H1 (cell line): ENCODE results near the gene TNFAIP8. TPM values are rescaled to one million over a fixed set of nuclear protein-coding genes. Genes with fewer than 3 reads are reported as not detected.

ENCODE experiments used
- CTCF ChIA-PET: fragments of 300-600 bp; sonication (Branson Sonifier 250); formaldehyde crosslinking; loops from one replicate; lab custom pipeline; 2021; ENCODE audit not compliant: partially characterized antibody; lab: Charles Lee
- POLR2A ChIA-PET: fragments of 300-600 bp; sonication (Branson Sonifier 250); formaldehyde crosslinking; loops from one replicate; lab custom pipeline; 2021; ENCODE audit warnings: inconsistent platforms; ENCODE audit not compliant: partially characterized antibody; lab: Charles Lee
- DNase-seq, 2 experiments: peaks; one replicate each; pipeline versions ENCODE4 v3.0.0 to v3.0.0-alpha.2; 2010 to 2022; ENCODE audit warnings: low spot score in 2 of 2, low read depth in 1 of 2, mixed read lengths in 1 of 2
- FAIRE-seq: peaks from 2 replicates; lab custom pipeline; 2011; peaks lifted over from hg19 to GRCh38; lab: Jason Lieb, UNC
- H2AFZ ChIP-seq: 2 replicates; pipeline ENCODE4 v1.8.1; 2012; ENCODE audit warnings: low read length, inconsistent platforms
- H2AK5ac ChIP-seq: 2 replicates; pipeline ENCODE4 v1.6.1; 2013; ENCODE audit warnings: low read depth, low read length
- H2BK120ac ChIP-seq: replicated peaks from 2 replicates; pipeline ENCODE3; 2013; ENCODE audit warnings: low read depth, low read length, inconsistent platforms
- H2BK12ac ChIP-seq: 2 replicates; pipeline ENCODE4 v1.6.1; 2013; ENCODE audit warnings: low read depth, low read length
- H2BK15ac ChIP-seq: 2 replicates; pipeline ENCODE4 v1.6.1; 2013; ENCODE audit warnings: low read length
- H2BK20ac ChIP-seq: 2 replicates; pipeline ENCODE4 v1.6.1; 2013; ENCODE audit warnings: low read length
- H2BK5ac ChIP-seq: 2 replicates; pipeline ENCODE4 v1.6.1; 2013; ENCODE audit warnings: low read depth, low read length
- H3K14ac ChIP-seq: 2 replicates; pipeline ENCODE4 v1.6.1; 2013; ENCODE audit warnings: inconsistent platforms; ENCODE audit not compliant: insufficient read length
- H3K18ac ChIP-seq: 2 replicates; pipeline ENCODE4 v1.6.1; 2013; ENCODE audit warnings: low read length; ENCODE audit errors: extremely low read depth
- H3K23ac ChIP-seq: 2 replicates; pipeline ENCODE4 v1.6.1; 2013; ENCODE audit warnings: inconsistent platforms; ENCODE audit not compliant: insufficient read length
- H3K23me2 ChIP-seq: 2 replicates; pipeline ENCODE4 v1.6.1; 2013; ENCODE audit warnings: low read depth, low read length
- H3K27ac ChIP-seq: 2 replicates; pipeline ENCODE4 v1.6.1; 2011; ENCODE audit warnings: low read depth, low read length, inconsistent platforms
- H3K27me3 ChIP-seq, 4 experiments: replicated peaks in 1 of 4; 1 replicate in 1 of 4; 2 replicates in 3 of 4; pipeline versions ENCODE4 v1.6.1 to v1.8.1; 2011 to 2013; ENCODE audit warnings: low read length in 3 of 4, mild to moderate bottlenecking in 3 of 4, inconsistent platforms in 2 of 4, mixed read lengths in 2 of 4, moderate library complexity in 1 of 4; ENCODE audit not compliant: control insufficient read depth in 3 of 4, insufficient read depth in 3 of 4; ENCODE audit errors: extremely low read depth in 1 of 4
- H3K36me3 ChIP-seq, 4 experiments: 2 replicates each; pipeline versions ENCODE4 v1.6.1 to v1.8.1; 2011 to 2013; ENCODE audit warnings: mild to moderate bottlenecking in 4 of 4, low read length in 3 of 4, moderate library complexity in 2 of 4, control low read depth in 1 of 4, inconsistent platforms in 1 of 4; ENCODE audit not compliant: insufficient read depth in 4 of 4, control insufficient read depth in 2 of 4
- H3K4ac ChIP-seq: replicated peaks from 2 replicates; pipeline ENCODE3; 2013; ENCODE audit warnings: low read length, low read depth, mixed read lengths, inconsistent platforms; ENCODE audit not compliant: insufficient read length
- H3K4me1 ChIP-seq, 4 experiments: replicated peaks in 1 of 4; 1 replicate in 1 of 4; 2 replicates in 3 of 4; pipeline versions ENCODE4 v1.6.1 to v1.8.1; 2011 to 2013; ENCODE audit warnings: low read length in 3 of 4, inconsistent platforms in 2 of 4, mixed read lengths in 1 of 4; ENCODE audit not compliant: insufficient read depth in 4 of 4, control insufficient read depth in 3 of 4
- H3K4me2 ChIP-seq, 2 experiments: 2 replicates each; pipeline versions ENCODE4 v1.6.1 to v1.8.1; 2011 to 2013; ENCODE audit warnings: low read depth in 2 of 2, low read length in 2 of 2, control low read depth in 1 of 2, inconsistent platforms in 1 of 2, mild to moderate bottlenecking in 1 of 2; ENCODE audit not compliant: insufficient read depth in 1 of 2
- H3K4me3 ChIP-seq, 4 experiments: fragments of 200-600, 300-600 bp in 1 of 4; sonication (generic), shearing (Covaris generic), sonication (Bioruptor Twin) in 1 of 4; 2 replicates each; pipeline versions ENCODE4 v1.5.1 to v1.8.1; 2011 to 2016; ENCODE audit warnings: low read length in 4 of 4, low read depth in 3 of 4, control low read depth in 2 of 4, inconsistent platforms in 2 of 4, mild to moderate bottlenecking in 2 of 4, mixed read lengths in 1 of 4, moderate library complexity in 1 of 4; ENCODE audit not compliant: insufficient read depth in 2 of 4; ENCODE audit errors: extremely low read depth in 1 of 4
- H3K56ac ChIP-seq: replicated peaks from 2 replicates; pipeline ENCODE3; 2013; ENCODE audit warnings: low read depth, mild to moderate bottlenecking, mixed read lengths, low read length, inconsistent platforms; ENCODE audit not compliant: insufficient read length
- H3K79me1 ChIP-seq: 2 replicates; pipeline ENCODE4 v1.6.1; 2013; ENCODE audit warnings: low read depth, low read length, control low read depth
- H3K79me2 ChIP-seq, 2 experiments: 2 replicates each; pipeline versions ENCODE4 v1.6.1 to v1.8.1; 2012 to 2013; ENCODE audit warnings: low read length in 2 of 2, mild to moderate bottlenecking in 2 of 2, inconsistent platforms in 1 of 2; ENCODE audit not compliant: insufficient read depth in 2 of 2, control insufficient read depth in 1 of 2
- H3K9ac ChIP-seq, 4 experiments: replicated peaks in 1 of 4; 1 replicate in 1 of 4; 2 replicates in 3 of 4; pipeline versions ENCODE4 v1.6.1 to v1.8.1; 2011 to 2013; ENCODE audit warnings: low read depth in 3 of 4, low read length in 3 of 4, control low read depth in 2 of 4, mild to moderate bottlenecking in 2 of 4, moderate library complexity in 2 of 4, inconsistent platforms in 1 of 4; ENCODE audit errors: extremely low read depth in 1 of 4
- H3K9me3 ChIP-seq, 2 experiments: 2 replicates each; pipeline versions ENCODE4 v1.6.1 to v1.8.1; 2012 to 2013; ENCODE audit warnings: mild to moderate bottlenecking in 2 of 2, moderate library complexity in 2 of 2, control low read depth in 1 of 2, inconsistent platforms in 1 of 2, low read depth in 1 of 2, low read length in 1 of 2, mixed read lengths in 1 of 2; ENCODE audit not compliant: insufficient read depth in 2 of 2
- H4K20me1 ChIP-seq, 2 experiments: replicated peaks in 1 of 2; 2 replicates each; pipeline versions ENCODE3 to v1.8.1; 2011 to 2013; ENCODE audit warnings: inconsistent platforms in 2 of 2, low read length in 2 of 2, mild to moderate bottlenecking in 1 of 2; ENCODE audit not compliant: insufficient read depth in 2 of 2, control insufficient read depth in 1 of 2
- H4K5ac ChIP-seq: 2 replicates; pipeline ENCODE4 v1.6.1; 2013; ENCODE audit warnings: low read length, low read depth, mixed read lengths, inconsistent platforms; ENCODE audit not compliant: insufficient read length
- H4K8ac ChIP-seq: 2 replicates; pipeline ENCODE4 v1.8.0; 2013; ENCODE audit warnings: mild to moderate bottlenecking, moderate library complexity, low read length, inconsistent platforms; ENCODE audit not compliant: insufficient read depth; ENCODE audit errors: extremely low read depth
- H4K91ac ChIP-seq: replicated peaks from 2 replicates; pipeline ENCODE3; 2013; ENCODE audit warnings: low read length, mixed read lengths, inconsistent platforms; ENCODE audit not compliant: insufficient read length
- EGR1 ChIP-seq: IDR thresholded peaks from 2 replicates; pipeline ENCODE4 v1.6.1; 2011; ENCODE audit warnings: low read depth, low read length, borderline replicate concordance
- HDAC6 ChIP-seq: IDR thresholded peaks from one replicate; pipeline ENCODE4 v1.7.1; 2012; ENCODE audit warnings: low read depth, mild to moderate bottlenecking, inconsistent platforms, low read length, moderate library complexity
- WGBS, 2 experiments: shearing (Covaris generic) in 1 of 2; methylation state at CpG; one replicate each; pipeline versions ENCODE4 v1.1.6 to v1.1.7; 2013 to 2015; ENCODE audit warnings: low lambda C conversion rate in 2 of 2, mixed read lengths in 2 of 2, inconsistent platforms in 1 of 2, low coverage in 1 of 2, missing lambda C conversion rate in 1 of 2; ENCODE audit not compliant: insufficient replicate concordance in 2 of 2, insufficient coverage in 1 of 2, insufficient read length in 1 of 2; ENCODE audit errors: extremely low coverage in 1 of 2, missing lambda C conversion rate in 1 of 2; 5-methylcytosine and 5-hydroxymethylcytosine counted together
- polyA plus RNA-seq, 7 experiments: library from polyadenylated mRNA; depleted of rRNA in 3 of 7; stranded (reverse) in 5 of 7; unstranded in 2 of 7; fragments of >200 nt in 5 of 7; fragments of 200-250 nt in 2 of 7; gene quantifications; 1 replicate in 5 of 7; 2 replicates in 1 of 7; 4 replicates in 1 of 7; pipeline versions ENCODE4 v1.2.1 to v1.2.3, GENCODE V29; 2011 to 2013; ENCODE audit warnings: missing spikeins in 2 of 7, mixed read lengths in 2 of 7
- total RNA-seq: library from RNA; stranded (reverse); fragmentation: NEBNext Ultra II Directional; extraction: Animal tissue kit (Norgen Biotek cat#: 25700); gene quantifications from 2 replicates; pipeline ENCODE4 v1.2.1, GENCODE V29; 2021
- TF ChIP-seq, protein P1 (sequence below), 3 experiments: IDR thresholded peaks; 1 replicate in 2 of 3; 2 replicates in 1 of 3; pipeline versions ENCODE4 v1.5.1 to v1.6.1; 2011; ENCODE audit warnings: low read length in 3 of 3, mild to moderate bottlenecking in 3 of 3, inconsistent platforms in 2 of 3, low read depth in 1 of 3, moderate library complexity in 1 of 3; ENCODE audit not compliant: insufficient read depth in 1 of 3; ENCODE audit errors: control extremely low read depth in 1 of 3

TNFAIP8 gene
- total and polyA plus RNA-seq, 2 of the 8 experiments (the other 6 are each of a cell fraction or from before 2014, with no cell fraction given) = 12.4 to 19.3 TPM

DNA sequence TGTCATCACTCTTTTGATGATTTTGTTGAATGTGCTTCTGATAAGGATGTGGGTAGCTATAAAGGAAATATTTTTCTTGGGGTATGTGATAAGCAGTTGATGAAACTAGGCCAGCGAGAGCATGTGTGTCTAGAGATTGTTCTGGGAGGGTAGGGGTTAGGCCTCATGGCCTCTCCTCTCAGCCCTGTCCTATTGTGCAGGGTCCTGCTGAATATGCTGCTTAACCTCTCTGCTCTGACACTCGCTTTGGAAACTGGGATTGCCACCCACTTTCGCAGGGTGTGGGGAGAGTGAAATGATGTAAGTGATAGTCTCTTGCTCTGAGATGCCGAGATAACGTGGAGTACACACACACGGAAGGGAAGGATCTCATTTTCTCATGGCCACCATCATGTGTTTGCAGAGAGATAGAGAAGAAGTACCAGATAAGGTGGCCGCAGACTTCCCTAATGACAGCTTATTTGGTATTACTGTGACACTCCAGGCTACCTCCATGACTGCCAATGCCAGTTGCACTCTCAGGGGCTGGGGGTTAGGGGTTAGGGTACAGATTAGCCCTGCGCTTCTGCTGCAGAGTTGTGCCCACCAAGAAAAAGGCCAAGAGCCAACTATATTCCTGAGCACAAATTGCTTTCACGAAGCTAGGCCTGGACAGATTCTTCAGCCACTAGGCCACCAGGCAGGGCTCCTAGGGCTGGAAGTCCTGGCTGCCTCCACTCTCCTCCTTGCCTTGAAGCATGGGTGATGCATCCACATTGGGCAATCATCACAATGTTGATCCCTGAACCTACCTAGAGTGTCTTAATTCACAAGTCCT, 25.2 kb upstream of the TNFAIP8 start:
- Histone ChIP-seq H4K5ac (no peak overlapping the region), H4K8ac (no peak overlapping the region), H3K27me3 (no peaks in the 10 kb centered on the region), H3K23ac (no peak overlapping the region), H3K9me3 (no peaks in the 10 kb centered on the region), H2AK5ac (peak overlapping the region; percentile 1; the same call in 1 of the 2 replicates), H2BK120ac (no peak overlapping the region), H3K36me3 (no peaks in the 10 kb centered on the region), H4K91ac (no peak overlapping the region), H3K14ac (no peak overlapping the region), H3K4me2 (no peak overlapping the region), H3K4me3 (no peak overlapping the region), H3K79me2 (0 out of 4 replicates have a peak, but pooled peaks cover 0 to 6% of the 10 kb centered on the region in 2 experiments), H3K79me1 (no peaks in the 10 kb centered on the region; the same call in 1 of the 2 replicates), H3K9ac (no peak overlapping the region), H3K4ac (no peak overlapping the region), H2BK15ac (no peak overlapping the region), H2BK20ac (no peak overlapping the region), H3K27ac (no peak overlapping the region), H4K20me1 (no peaks in the 10 kb centered on the region), H3K23me2 (no peaks in the 10 kb centered on the region), H3K4me1 (peaks cover 0 to 10% (median 8%) of the 10 kb centered on the region in 4 experiments), H3K18ac (no peak overlapping the region), H3K56ac (no peak overlapping the region), H2BK12ac (peak overlapping the region; percentile 3; the same call in 1 of the 2 replicates), H2AFZ (no peak overlapping the region), H2BK5ac (no peak overlapping the region)
- POLR2A ChIA-PET = interaction anchor here (1.4 kb wide), 1 partner anchor 16 kb away, joined by 4 read pairs; no protein-coding TSS in a partner anchor
- CTCF ChIA-PET = interaction anchor here (1.0 to 1.6 kb wide), 4 partner anchors 11 to 104 kb away, joined by 3 to 7 read pairs (median 4); no protein-coding TSS in a partner anchor
- FAIRE-seq = no peak
- WGBS, 2 experiments = 92% methylated on average over 9 of the region's 9 CpGs; no CpG with 5 or more reads in 1 of the 2 experiments
- no peak for DNase-seq
- TF ChIP-seq, protein P1, sequence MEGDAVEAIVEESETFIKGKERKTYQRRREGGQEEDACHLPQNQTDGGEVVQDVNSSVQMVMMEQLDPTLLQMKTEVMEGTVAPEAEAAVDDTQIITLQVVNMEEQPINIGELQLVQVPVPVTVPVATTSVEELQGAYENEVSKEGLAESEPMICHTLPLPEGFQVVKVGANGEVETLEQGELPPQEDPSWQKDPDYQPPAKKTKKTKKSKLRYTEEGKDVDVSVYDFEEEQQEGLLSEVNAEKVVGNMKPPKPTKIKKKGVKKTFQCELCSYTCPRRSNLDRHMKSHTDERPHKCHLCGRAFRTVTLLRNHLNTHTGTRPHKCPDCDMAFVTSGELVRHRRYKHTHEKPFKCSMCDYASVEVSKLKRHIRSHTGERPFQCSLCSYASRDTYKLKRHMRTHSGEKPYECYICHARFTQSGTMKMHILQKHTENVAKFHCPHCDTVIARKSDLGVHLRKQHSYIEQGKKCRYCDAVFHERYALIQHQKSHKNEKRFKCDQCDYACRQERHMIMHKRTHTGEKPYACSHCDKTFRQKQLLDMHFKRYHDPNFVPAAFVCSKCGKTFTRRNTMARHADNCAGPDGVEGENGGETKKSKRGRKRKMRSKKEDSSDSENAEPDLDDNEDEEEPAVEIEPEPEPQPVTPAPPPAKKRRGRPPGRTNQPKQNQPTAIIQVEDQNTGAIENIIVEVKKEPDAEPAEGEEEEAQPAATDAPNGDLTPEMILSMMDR (IDR thresholded peaks at IDR 0.05; ENCODE audit: control extremely low read depth in 1 of 3, insufficient read depth in 1 of 3, low read depth in 1 of 3, low read length in 3 of 3) = no peak
- no peak for TF ChIP-seq HDAC6
- no peak for TF ChIP-seq EGR1
